GM21381 (cell line): ENCODE results near the gene LRRC8A.
"Not testable (repeated sequence)": the region's sequence is repeated elsewhere in the genome, so short reads cannot be mapped to it uniquely, and the experiment has no call there.

ENCODE experiments used
- ATAC-seq: cut with Tn5 transposase; IDR thresholded peaks from one replicate; pipeline ENCODE4 v1.9.1; 2021; ENCODE audit warnings: mild to moderate bottlenecking, moderate library complexity; ENCODE audit not compliant: unreplicated experiment

LRRC8A gene

GRCh38 chr9:128881884-128882676 lies at the start of gene LRRC8A, which contains the start of gene KYAT1:
Gene LRRC8A (plus strand): TSS chr9:128882133. CDS start chr9:128907165, 25,032 bp downstream.
Gene KYAT1 (minus strand): TSS chr9:128881950. CDS start chr9:128845405, 36,545 bp downstream.
- peak; percentile 87 for ATAC-seq

GRCh38 chr9:128833696-128834095 lies 48.2 kb upstream of the LRRC8A start:
- ATAC-seq: no peak

DNA sequence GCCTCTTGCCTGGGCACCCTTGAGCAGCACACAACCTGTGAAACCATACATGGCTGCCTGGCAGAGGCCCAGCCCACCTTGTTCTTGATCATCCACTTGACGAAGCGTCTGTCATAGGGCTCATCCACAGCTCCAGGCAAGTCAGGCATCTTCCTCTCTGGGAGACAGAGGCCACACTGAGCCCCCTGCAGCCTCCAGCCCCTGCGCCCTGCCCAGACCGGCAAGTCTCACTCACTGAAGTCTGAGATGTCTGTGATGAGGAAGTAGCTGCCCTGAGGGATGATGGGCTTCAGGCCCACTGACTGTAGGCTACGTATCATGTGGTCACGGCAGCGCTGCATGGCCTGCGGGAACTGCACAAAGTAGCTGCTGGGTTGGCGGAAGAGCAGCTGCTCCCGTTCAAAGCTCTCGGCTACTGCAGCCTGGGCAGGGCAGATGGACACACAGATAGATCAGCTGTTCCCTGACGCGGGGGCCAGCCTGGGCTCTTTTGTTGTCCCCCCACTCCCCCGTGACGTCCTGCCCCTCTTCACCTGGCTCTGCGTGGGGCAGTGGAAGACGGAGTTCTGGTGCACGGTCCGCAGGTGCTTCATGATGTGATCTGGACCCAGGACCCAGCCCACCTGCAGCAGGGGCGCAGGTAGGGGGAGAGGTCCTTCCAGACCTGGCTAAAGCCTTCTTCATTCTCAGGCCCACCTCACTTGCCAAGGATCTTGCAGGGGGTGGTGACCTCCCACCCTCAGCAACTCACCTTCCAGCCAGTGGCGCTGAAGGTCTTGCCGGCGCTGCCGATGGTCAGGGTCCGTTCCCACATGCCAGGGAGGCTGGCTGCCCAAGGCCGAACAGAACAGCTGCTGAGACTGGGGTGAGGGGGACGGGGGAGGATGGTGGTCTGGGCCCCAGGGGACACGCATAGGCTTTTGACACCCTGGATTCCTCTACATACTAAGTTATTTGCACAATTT lies 46.4 kb upstream of the LRRC8A start:
- ATAC-seq: no peak

DNA sequence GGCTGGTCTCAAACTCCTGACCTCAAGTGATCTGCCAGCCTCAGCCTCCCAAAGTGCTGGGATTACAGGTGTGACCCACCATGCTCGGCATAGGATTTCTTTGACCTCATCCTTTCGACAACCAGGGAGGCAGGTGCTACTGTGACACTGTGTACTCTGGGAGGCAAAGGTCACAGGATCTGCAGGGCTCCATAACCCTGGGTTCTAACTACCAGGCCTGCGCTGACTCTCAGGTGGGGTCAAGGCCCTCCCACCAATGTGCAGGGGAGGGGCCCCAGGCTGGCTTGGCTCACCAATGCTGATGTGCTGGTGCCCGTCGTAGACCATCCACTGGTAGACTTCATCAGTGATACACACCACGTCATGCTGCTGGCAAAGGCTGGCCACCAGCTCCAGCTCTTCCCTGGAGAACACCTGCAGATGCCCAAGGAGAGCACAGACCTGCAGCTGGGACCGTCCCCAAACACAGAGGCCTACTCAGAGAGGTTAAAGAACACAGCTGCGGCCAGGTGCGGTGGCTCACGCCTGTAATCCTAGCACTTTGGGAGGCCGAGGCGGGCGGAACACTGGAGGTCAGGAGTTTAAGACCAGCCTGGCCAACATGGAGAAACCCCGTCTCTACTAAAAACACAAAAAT lies 45.3 kb upstream of the LRRC8A start:
- no peak for ATAC-seq

GRCh38 chr9:128838338-128838737 lies 43.6 kb upstream of the LRRC8A start:
- ATAC-seq: no peak

- ATAC-seq: no peak
These were observed 41.4 kb upstream of the LRRC8A start for GRCh38 chr9:128840524-128840923.

DNA sequence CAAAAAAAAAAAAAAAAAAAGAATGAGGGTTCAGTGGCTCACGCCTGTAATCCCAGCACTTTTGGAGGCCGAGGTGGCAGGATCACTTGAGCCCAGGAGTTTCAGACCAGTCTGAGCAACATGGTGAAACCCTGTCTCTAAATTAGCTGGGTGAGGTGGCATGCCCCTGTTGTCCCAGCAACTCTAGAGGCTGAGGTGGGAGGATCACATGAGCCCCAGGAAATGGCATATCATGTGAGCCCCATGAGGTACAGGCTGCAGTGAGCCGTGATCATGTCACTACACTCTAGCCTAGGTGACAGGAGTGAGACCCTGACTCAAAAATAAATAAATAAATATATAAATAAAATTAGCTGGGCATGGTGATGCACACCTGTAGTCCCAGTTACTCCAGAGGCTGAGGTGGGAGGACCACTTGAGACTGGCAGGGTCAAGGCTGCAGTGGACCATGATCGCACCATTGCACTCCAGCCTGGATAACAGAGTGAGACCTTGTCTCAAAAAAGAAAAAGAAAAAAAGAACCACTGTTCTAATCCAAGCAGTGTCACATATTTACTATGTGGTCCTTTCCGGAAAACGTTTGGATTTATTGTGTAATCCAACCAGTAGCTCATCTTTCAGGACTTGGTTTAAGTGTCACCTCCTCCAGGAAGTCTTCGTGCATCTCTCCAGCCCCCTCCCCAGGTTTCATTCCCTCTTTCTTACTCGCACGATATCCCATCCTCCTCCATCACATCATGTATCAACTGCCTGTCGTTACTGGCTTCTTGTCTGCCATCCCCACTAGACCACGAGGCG lies 40.0 kb upstream of the LRRC8A start:
- no peak for ATAC-seq

GRCh38 chr9:128843171-128843570 lies 38.8 kb upstream of the LRRC8A start:
- ATAC-seq: not testable (repeated sequence)

- ATAC-seq: no peak
These were observed 36.6 kb upstream of the LRRC8A start for GRCh38 chr9:128845186-128845931.

DNA sequence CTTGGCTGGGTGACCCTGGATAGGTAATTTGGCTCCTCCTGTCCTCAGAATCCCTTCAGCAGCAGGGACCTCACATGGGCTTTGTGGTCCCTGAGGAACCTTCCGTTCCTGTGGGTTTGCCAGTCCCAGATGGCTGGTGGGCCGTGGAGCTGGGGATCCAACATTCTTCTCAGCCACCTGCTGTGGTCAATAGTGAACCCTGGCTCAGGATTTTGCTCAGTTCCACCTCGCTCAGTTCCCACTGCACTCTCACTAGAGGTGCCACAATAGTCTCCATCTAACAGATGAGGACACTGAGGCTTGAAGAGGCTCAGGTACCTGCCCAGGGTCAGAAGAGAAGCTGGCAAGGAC lies 35.3 kb upstream of the LRRC8A start:
- no peak for ATAC-seq

- ATAC-seq: no peak
These were observed 34.1 kb upstream of the LRRC8A start for GRCh38 chr9:128847803-128848202.

- not testable (repeated sequence) for ATAC-seq
These were observed 30.9 kb upstream of the LRRC8A start for GRCh38 chr9:128851024-128851423.

DNA sequence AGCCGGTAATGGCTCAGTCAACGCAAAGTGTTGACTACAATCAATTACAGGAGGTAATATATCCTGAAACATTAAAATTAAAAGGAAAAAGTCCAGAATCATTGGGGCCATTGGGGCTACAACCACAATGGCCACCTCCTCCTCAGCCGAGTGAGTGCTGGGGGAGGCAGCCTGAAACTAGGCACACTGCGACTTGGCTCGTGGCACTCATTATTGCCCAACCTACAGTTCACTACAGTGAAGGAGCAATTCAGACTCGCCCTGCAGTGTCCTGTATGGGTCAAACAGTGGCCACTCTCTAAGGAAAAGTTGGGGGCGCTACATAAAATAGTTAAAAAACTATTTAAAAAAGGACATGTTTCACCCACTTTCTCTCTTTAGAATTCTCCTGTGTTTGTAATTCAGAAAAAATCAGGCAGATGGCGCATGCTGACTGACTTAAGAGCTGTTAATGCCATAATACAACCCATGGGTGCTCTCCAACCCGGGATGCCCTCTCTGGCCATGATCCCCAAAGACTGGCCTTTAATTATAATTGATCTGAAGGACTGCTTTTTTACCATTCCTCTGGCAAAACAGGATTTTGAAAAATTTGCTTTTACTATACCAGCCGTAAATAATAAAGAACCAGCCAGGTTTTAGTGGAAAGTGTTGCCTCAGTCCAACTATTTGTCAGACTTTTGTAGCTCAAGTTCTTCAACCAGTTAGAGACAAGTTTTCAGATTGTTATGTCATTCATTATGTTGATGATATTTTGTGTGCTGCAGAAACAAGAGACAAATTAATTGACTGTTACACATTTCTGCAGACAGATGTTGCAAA lies 29.9 kb upstream of the LRRC8A start:
- not testable (repeated sequence) for ATAC-seq

DNA sequence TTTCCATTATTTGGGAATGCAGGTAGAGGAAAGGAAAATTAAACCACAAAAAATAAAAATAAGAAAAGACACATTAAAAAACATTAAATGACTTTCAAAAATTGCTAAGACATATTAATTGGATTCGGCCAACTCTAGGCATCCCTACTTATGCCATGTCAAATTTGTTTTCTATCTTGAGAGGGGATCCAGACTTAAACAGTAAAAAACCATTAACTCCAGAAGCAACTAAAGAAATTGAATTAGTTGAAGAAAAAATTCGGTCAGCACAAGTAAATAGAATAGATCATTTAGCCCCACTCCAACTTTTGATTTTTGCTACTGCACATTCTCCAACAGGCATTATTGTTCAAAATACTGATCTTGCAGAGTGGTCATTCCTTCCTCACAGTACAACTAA lies 29.3 kb upstream of the LRRC8A start:
- not testable (repeated sequence) for ATAC-seq

DNA sequence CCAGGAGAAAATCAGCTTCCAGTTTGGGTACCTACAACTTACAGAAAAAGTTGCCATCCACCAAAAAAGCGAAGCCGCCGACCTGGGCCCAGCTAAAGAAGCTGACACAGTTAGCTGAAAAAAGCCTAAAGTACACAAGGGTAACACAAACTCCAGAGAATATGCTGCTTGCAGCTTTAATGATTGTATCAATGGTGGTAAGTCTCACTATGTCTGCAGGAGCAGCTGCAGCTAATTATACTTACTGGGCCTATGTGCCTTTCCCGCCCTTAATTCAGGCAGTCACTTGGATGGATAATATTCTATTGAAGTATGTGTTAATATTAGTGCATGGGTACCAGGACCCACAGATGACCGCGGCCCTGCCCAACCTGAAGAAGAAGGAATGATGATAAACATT lies 27.5 kb upstream of the LRRC8A start:
- not testable (repeated sequence) for ATAC-seq

- ATAC-seq: not testable (repeated sequence)
These were observed 23.5 kb upstream of the LRRC8A start for GRCh38 chr9:128858476-128858875.

DNA sequence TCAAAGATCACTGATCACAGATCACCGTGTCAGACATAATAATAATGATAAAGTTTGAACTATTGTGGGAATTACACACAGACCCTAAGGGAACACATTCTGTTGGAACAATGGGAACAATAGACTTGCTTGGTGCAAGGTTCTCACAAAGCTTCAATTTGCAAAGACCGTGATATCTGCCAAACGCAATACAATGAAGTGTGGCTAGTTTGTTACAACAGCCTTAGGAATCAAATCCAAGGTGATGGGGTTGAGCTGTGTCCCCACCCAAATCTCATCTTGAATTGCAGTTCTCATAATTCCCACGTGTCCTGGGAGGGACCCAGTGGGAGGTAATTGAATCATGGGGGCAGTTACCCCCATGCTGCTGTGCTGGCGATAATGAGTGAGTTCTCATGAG lies 21.0 kb upstream of the LRRC8A start:
- ATAC-seq: no peak

- no peak for ATAC-seq
These were observed 20.4 kb upstream of the LRRC8A start for GRCh38 chr9:128861501-128861900.

DNA sequence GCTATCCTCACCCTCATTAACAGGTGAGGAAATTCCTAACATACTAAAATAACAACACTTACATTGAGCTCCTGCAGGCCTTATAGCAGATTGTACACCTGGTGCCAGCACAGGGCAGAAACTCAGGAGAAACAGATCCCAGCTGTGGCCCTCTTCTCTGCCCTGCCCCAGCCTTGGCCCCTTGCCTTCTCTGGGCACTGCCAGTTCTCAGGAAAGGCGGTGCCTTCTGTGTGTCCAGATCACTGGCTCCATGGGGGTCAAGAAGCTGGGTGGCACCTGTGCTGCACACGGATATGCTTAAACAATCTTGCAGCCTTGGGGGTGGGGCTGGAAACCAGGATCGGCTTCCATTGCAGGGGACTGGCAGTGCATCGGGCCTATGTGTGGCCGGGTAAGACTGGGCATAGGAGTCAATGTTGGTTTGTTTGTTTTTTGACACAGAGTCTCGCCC lies 19.5 kb upstream of the LRRC8A start:
- no peak for ATAC-seq
